HEK293 (cell line): ENCODE measurements around the gene IFI44L.

ENCODE experiments used
- CTCF ChIA-PET: fragments of 350-600 bp; formaldehyde crosslinking; extraction: SDS; loops from one replicate; lab custom pipeline; 2021; ENCODE audit warnings: antibody characterized with exemption; lab: Yijun Ruan, JAX
- POLR2A ChIA-PET: fragments of 300-600 bp; formaldehyde crosslinking; extraction: SDS; loops from one replicate; lab custom pipeline; 2020; ENCODE audit warnings: antibody characterized with exemption, inconsistent platforms; lab: Yijun Ruan, JAX
- H3K27ac ChIP-seq: fragments of 200-500 bp; sonication (Bioruptor generic); 2 replicates; pipeline ENCODE4 v1.5.1; 2014; ENCODE audit warnings: low read depth, low read length, control low read depth, inconsistent platforms; ENCODE audit errors: extremely low read depth
- H3K36me3 ChIP-seq, 2 experiments: fragments of 200-500 bp in 1 of 2; sonication (Bioruptor generic) in 1 of 2; 1 replicate in 1 of 2; 2 replicates in 1 of 2; pipeline ENCODE4 v1.5.1; 2014 to 2017; ENCODE audit warnings: inconsistent platforms in 2 of 2, low read length in 2 of 2; ENCODE audit not compliant: control insufficient read depth in 2 of 2, insufficient read depth in 1 of 2
- H3K4me1 ChIP-seq: fragments of 200-500 bp; sonication (Bioruptor generic); 2 replicates; pipeline ENCODE4 v1.5.1; 2014; ENCODE audit warnings: mild to moderate bottlenecking, low read length, inconsistent platforms; ENCODE audit not compliant: control insufficient read depth, insufficient read depth
- H3K4me3 ChIP-seq: 2 replicates; pipeline ENCODE4 v1.5.1; 2011; ENCODE audit warnings: low read depth, mild to moderate bottlenecking, control low read depth, low read length, moderate library complexity
- H3K9me3 ChIP-seq: fragments of 200-500 bp; sonication (Bioruptor generic); 2 replicates; pipeline ENCODE4 v1.5.1; 2014; ENCODE audit warnings: low read depth, low read length, inconsistent platforms; ENCODE audit not compliant: control insufficient read depth, insufficient read depth
- FEZF1 ChIP-seq: fragments of 450-650 bp; formaldehyde crosslinking; IDR thresholded peaks from 2 replicates; pipeline ENCODE4 v1.5.1; 2016; ENCODE audit warnings: missing biosample characterization, missing genetic modification characterization
- GFI1B ChIP-seq: fragments of 450-650 bp; formaldehyde crosslinking; IDR thresholded peaks from 2 replicates; pipeline ENCODE4 v1.5.1; 2016; ENCODE audit warnings: missing biosample characterization, missing genetic modification characterization
- HOXA7 ChIP-seq: sonication (generic); formaldehyde crosslinking; IDR thresholded peaks from 2 replicates; pipeline ENCODE4 v1.8.1; 2022; ENCODE audit warnings: missing genetic modification reagents, borderline replicate concordance
- HOXD13 ChIP-seq: sonication (generic); formaldehyde crosslinking; IDR thresholded peaks from 2 replicates; pipeline ENCODE4 v1.8.0; 2022; ENCODE audit warnings: missing genetic modification reagents, borderline replicate concordance
- ZFHX2 ChIP-seq: fragments of 450-650 bp; formaldehyde crosslinking; conservative IDR thresholded peaks from 2 replicates; pipeline ENCODE4 v1.5.1; 2016; ENCODE audit warnings: missing biosample characterization, missing genetic modification characterization
- ZFP3 ChIP-seq: fragments of 450-650 bp; formaldehyde crosslinking; IDR thresholded peaks from 2 replicates; pipeline ENCODE4 v1.5.1; 2016; ENCODE audit warnings: low read depth, missing biosample characterization, missing genetic modification characterization
- ZNF138 ChIP-seq: fragments of 450-650 bp; formaldehyde crosslinking; IDR thresholded peaks from 2 replicates; pipeline ENCODE4 v1.5.1; 2016; ENCODE audit warnings: missing biosample characterization, missing genetic modification characterization, borderline replicate concordance
- ZNF174 ChIP-seq: fragments of 450-650 bp; formaldehyde crosslinking; IDR thresholded peaks from 2 replicates; pipeline ENCODE4 v1.5.0; 2017; ENCODE audit warnings: missing biosample characterization, mild to moderate bottlenecking, missing genetic modification characterization
- ZNF2 ChIP-seq: fragments of 450-650 bp; formaldehyde crosslinking; IDR thresholded peaks from 2 replicates; pipeline ENCODE4 v1.5.1; 2016; ENCODE audit warnings: missing biosample characterization, missing genetic modification characterization
- ZNF248 ChIP-seq: fragments of 450-650 bp; formaldehyde crosslinking; IDR thresholded peaks from 2 replicates; pipeline ENCODE4 v1.5.1; 2017; ENCODE audit warnings: missing biosample characterization, missing genetic modification characterization
- ZNF341 ChIP-seq: fragments of 450-650 bp; formaldehyde crosslinking; IDR thresholded peaks from 2 replicates; pipeline ENCODE4; 2016; ENCODE audit warnings: low read depth, missing biosample characterization, missing genetic modification characterization
- ZNF501 ChIP-seq: fragments of 450-650 bp; formaldehyde crosslinking; IDR thresholded peaks from 2 replicates; pipeline ENCODE4 v1.5.1; 2016; ENCODE audit warnings: missing biosample characterization, missing genetic modification characterization
- ZNF555 ChIP-seq: fragments of 450-650 bp; formaldehyde crosslinking; conservative IDR thresholded peaks from 2 replicates; pipeline ENCODE4 v1.5.1; 2017; ENCODE audit warnings: missing biosample characterization, mild to moderate bottlenecking, missing genetic modification characterization, inconsistent platforms
- TF ChIP-seq, protein P1 (sequence below): fragments of 450-650 bp; formaldehyde crosslinking; IDR thresholded peaks from 2 replicates; pipeline ENCODE4 v1.5.1; 2016; ENCODE audit warnings: missing biosample characterization, missing genetic modification characterization
- TF ChIP-seq, protein P2 (sequence below): fragments of 450-650 bp; formaldehyde crosslinking; IDR thresholded peaks from 2 replicates; pipeline ENCODE4 v1.5.1; 2016; ENCODE audit warnings: missing biosample characterization, missing genetic modification characterization, low read depth
- TF ChIP-seq, protein P3 (sequence below): fragments of 450-650 bp; formaldehyde crosslinking; IDR thresholded peaks from 2 replicates; pipeline ENCODE4 v1.5.1; 2016; ENCODE audit warnings: missing biosample characterization, missing genetic modification characterization
- TF ChIP-seq, protein P4 (sequence below): fragments of 450-650 bp; formaldehyde crosslinking; IDR thresholded peaks from 2 replicates; pipeline ENCODE4 v1.5.1; 2016; ENCODE audit warnings: missing biosample characterization, missing genetic modification characterization

Gene IFI44L

DNA sequence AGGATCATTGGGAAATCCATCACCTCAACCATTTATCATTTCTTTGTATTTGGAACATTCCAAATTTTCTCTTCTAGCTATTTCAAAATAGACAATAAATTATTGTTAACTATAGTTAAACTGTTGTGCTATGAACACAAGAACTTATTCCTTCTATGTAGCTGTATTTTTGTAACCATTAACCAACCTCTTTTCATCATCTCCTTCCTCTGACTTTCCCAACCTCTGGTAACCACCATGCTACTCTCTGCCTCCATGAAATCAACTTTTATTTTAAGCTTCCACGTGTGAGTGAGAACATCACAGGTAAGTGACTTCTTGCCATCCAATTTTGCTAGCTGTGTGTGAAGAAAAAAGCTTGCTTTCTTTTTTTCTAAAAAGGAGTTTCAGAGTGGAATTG, 418 bp downstream of the IFI44L start:
- Histone ChIP-seq H3K27ac (no peak overlapping the region), H3K36me3 (no peaks in the 10 kb centered on the region), H3K4me1 (peaks cover 11% of the 10 kb centered on the region), H3K9me3 (no peaks in the 10 kb centered on the region), H3K4me3 (no peak overlapping the region; the same call in 1 of the 2 replicates)
- ChIA-PET CTCF (interaction anchor here (0.8 to 1.8 kb wide), 3 partner anchors 46 to 55 kb away, joined by 3 to 9 read pairs (median 3); no protein-coding TSS in a partner anchor), POLR2A (no interaction called here)
- TF ChIP-seq, protein P1, sequence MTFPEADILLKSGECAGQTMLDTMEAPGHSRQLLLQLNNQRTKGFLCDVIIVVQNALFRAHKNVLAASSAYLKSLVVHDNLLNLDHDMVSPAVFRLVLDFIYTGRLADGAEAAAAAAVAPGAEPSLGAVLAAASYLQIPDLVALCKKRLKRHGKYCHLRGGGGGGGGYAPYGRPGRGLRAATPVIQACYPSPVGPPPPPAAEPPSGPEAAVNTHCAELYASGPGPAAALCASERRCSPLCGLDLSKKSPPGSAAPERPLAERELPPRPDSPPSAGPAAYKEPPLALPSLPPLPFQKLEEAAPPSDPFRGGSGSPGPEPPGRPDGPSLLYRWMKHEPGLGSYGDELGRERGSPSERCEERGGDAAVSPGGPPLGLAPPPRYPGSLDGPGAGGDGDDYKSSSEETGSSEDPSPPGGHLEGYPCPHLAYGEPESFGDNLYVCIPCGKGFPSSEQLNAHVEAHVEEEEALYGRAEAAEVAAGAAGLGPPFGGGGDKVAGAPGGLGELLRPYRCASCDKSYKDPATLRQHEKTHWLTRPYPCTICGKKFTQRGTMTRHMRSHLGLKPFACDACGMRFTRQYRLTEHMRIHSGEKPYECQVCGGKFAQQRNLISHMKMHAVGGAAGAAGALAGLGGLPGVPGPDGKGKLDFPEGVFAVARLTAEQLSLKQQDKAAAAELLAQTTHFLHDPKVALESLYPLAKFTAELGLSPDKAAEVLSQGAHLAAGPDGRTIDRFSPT (tag by site-specific recombination) = no peak
- no peak for TF ChIP-seq HOXA7
- TF ChIP-seq FEZF1 (tag by site-specific recombination) = no peak
- no peak for TF ChIP-seq ZFP3
- TF ChIP-seq, protein P2, sequence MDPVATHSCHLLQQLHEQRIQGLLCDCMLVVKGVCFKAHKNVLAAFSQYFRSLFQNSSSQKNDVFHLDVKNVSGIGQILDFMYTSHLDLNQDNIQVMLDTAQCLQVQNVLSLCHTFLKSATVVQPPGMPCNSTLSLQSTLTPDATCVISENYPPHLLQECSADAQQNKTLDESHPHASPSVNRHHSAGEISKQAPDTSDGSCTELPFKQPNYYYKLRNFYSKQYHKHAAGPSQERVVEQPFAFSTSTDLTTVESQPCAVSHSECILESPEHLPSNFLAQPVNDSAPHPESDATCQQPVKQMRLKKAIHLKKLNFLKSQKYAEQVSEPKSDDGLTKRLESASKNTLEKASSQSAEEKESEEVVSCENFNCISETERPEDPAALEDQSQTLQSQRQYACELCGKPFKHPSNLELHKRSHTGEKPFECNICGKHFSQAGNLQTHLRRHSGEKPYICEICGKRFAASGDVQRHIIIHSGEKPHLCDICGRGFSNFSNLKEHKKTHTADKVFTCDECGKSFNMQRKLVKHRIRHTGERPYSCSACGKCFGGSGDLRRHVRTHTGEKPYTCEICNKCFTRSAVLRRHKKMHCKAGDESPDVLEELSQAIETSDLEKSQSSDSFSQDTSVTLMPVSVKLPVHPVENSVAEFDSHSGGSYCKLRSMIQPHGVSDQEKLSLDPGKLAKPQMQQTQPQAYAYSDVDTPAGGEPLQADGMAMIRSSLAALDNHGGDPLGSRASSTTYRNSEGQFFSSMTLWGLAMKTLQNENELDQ (tag by site-specific recombination) = no peak
- no peak for TF ChIP-seq ZNF2 (tag by site-specific recombination)
- TF ChIP-seq, protein P3, sequence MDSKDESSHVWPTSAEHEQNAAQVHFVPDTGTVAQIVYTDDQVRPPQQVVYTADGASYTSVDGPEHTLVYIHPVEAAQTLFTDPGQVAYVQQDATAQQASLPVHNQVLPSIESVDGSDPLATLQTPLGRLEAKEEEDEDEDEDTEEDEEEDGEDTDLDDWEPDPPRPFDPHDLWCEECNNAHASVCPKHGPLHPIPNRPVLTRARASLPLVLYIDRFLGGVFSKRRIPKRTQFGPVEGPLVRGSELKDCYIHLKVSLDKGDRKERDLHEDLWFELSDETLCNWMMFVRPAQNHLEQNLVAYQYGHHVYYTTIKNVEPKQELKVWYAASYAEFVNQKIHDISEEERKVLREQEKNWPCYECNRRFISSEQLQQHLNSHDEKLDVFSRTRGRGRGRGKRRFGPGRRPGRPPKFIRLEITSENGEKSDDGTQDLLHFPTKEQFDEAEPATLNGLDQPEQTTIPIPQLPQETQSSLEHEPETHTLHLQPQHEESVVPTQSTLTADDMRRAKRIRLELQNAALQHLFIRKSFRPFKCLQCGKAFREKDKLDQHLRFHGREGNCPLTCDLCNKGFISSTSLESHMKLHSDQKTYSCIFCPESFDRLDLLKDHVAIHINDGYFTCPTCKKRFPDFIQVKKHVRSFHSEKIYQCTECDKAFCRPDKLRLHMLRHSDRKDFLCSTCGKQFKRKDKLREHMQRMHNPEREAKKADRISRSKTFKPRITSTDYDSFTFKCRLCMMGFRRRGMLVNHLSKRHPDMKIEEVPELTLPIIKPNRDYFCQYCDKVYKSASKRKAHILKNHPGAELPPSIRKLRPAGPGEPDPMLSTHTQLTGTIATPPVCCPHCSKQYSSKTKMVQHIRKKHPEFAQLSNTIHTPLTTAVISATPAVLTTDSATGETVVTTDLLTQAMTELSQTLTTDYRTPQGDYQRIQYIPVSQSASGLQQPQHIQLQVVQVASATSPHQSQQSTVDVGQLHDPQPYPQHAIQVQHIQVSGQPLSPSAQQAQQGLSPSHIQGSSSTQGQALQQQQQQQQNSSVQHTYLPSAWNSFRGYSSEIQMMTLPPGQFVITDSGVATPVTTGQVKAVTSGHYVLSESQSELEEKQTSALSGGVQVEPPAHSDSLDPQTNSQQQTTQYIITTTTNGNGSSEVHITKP (tag by site-specific recombination) = no peak
- no peak for TF ChIP-seq ZNF138 (tag by site-specific recombination)
- TF ChIP-seq, protein P4, sequence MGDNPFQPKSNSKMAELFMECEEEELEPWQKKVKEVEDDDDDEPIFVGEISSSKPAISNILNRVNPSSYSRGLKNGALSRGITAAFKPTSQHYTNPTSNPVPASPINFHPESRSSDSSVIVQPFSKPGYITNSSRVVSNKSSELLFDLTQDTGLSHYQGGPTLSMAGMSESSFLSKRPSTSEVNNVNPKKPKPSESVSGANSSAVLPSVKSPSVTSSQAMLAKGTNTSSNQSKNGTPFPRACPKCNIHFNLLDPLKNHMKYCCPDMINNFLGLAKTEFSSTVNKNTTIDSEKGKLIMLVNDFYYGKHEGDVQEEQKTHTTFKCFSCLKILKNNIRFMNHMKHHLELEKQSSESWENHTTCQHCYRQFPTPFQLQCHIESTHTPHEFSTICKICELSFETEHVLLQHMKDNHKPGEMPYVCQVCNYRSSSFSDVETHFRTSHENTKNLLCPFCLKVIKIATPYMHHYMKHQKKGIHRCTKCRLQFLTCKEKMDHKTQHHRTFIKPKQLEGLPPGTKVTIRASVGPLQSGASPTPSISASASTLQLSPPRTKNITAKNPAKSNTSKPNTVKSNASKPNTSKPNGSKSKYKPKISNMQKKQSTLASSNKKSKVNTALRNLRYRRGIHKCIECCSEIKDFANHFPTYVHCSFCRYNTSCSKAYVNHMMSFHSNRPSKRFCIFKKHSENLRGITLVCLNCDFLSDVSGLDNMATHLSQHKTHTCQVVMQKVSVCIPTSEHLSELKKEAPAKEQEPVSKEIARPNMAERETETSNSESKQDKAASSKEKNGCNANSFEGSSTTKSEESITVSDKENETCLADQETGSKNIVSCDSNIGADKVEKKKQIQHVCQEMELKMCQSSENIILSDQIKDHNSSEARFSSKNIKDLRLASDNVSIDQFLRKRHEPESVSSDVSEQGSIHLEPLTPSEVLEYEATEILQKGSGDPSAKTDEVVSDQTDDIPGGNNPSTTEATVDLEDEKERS (tag by site-specific recombination) = no peak
- no peak for TF ChIP-seq GFI1B
- TF ChIP-seq ZNF501 (tag by site-specific recombination) = no peak
- no peak for TF ChIP-seq ZNF174
- no peak for TF ChIP-seq ZNF341 (tag by site-specific recombination)
- no peak for TF ChIP-seq ZNF555 (tag by site-specific recombination)
- TF ChIP-seq HOXD13 (CRISPR knock-in tag) = no peak
- TF ChIP-seq ZFHX2 (tag by site-specific recombination) = no peak
- TF ChIP-seq ZNF248 = no peak
